Measurements from ENCODE around the gene ESPL1. TPM values are rescaled to one million over a fixed set of nuclear protein-coding genes. Genes with fewer than 3 reads are reported as not detected.

Gene ESPL1
- total RNA-seq, 1 donor from 2014 or later: 20.8 TPM

DNA sequence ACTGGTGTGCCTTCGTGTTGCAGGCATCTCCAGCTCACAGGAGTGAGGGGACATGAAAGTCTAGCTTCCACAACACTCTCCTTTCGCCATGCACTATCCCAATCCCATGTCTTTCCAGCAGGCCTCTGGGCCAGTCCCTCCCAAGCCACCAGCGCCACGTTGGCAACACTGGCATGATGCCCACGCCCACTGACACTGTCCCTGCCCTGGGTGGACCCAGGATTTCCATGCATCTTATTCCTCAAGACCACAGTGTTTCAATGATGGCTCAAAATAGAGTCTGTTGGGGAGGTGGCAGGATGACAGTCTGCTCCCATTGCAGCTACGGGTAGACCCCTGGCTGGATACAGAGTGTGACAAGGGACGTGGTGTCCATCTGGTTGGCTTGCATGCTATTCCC, 65.7 kb downstream of the ESPL1 start:
- peaks cover 37% of the 10 kb centered on the region for H3K27me3 Mint-ChIP-seq (ENCODE audit: low read depth)
- H3K4me1 Mint-ChIP-seq: peaks cover 11% of the 10 kb centered on the region

DNA sequence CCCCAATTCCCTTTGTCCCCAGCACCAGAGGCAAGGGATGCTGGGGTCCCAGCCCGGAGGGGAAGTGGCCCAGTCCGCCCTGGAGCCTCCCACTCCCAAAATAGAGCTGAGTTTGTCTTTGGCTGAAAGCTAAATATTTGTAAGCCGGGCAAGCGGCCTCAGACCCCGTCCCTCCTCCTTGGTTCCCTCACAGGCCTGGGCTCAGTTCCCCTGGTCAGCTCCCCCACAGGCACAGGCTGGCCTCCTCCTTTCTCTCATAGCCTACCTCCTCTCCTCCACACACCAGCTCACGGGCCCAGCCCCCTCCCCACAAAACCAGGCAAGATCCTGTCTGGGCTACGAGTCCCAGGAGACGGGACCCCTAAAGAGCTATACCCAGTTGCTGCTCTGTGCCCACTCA, 66.7 kb downstream of the ESPL1 start:
- DNase-seq (ENCODE audit: low spot score in 2 of 2, unreplicated experiment in 2 of 2): no peak

More for the DNA sequence above, 65.7 kb downstream of the ESPL1 start:
- Mint-ChIP-seq H3K4me3 (no peak overlapping the region), H3K36me3 (no peaks in the 10 kb centered on the region), H3K27ac (no peak overlapping the region), H3K9me3 (no peaks in the 10 kb centered on the region)
- TF ChIP-seq, protein P1, sequence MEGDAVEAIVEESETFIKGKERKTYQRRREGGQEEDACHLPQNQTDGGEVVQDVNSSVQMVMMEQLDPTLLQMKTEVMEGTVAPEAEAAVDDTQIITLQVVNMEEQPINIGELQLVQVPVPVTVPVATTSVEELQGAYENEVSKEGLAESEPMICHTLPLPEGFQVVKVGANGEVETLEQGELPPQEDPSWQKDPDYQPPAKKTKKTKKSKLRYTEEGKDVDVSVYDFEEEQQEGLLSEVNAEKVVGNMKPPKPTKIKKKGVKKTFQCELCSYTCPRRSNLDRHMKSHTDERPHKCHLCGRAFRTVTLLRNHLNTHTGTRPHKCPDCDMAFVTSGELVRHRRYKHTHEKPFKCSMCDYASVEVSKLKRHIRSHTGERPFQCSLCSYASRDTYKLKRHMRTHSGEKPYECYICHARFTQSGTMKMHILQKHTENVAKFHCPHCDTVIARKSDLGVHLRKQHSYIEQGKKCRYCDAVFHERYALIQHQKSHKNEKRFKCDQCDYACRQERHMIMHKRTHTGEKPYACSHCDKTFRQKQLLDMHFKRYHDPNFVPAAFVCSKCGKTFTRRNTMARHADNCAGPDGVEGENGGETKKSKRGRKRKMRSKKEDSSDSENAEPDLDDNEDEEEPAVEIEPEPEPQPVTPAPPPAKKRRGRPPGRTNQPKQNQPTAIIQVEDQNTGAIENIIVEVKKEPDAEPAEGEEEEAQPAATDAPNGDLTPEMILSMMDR (IDR thresholded peaks at IDR 0.05; ENCODE audit: unreplicated experiment): no peak
- DNase-seq (ENCODE audit: low spot score in 2 of 2, unreplicated experiment in 2 of 2): no peak

DNA sequence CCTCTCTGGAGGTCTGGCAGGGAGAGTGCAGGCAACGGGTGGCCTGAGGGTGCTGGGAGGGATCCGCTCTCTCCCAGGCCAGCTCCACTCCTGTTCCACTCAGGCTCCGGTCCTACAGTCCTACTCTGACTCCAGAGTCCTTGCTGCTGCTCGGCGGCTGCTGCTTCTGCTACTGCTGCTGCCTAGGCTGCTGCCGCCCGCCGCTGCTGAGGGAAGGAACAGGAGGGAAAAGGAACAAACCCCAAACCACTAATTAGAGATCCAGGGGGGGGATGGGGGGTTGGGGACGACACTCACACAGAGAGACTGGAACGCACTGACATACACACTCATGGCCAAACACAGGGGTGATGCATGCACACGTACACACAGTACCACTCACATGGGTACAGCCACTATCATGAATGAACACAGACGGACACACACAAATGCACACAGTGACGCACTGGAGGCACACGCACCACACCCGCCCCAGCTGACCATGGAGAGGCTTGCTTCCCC, 68.1 kb downstream of the ESPL1 start, which contains the start of gene SP7:
Gene SP7 (minus strand): TSS at position 174 of the 501 bp plus-strand sequence. CDS start 708 bp downstream, outside the sequence.
- DNase-seq (ENCODE audit: low spot score in 2 of 2, unreplicated experiment in 2 of 2): no peak
- peaks cover 11% of the 10 kb centered on the region for H3K4me1 Mint-ChIP-seq
- H3K27ac Mint-ChIP-seq: no peak within 1 kb of the TSS
- H3K27me3 Mint-ChIP-seq (ENCODE audit: low read depth): peaks cover 42% of the 10 kb centered on the region
- TF ChIP-seq, protein P1 (IDR thresholded peaks at IDR 0.05; ENCODE audit: unreplicated experiment): no peak
- no peaks in the 10 kb centered on the region for H3K9me3 Mint-ChIP-seq
- H3K4me3 Mint-ChIP-seq: no peak within 1 kb of the TSS
- H3K36me3 Mint-ChIP-seq: no peaks in the 10 kb centered on the region

More for the DNA sequence above, 66.7 kb downstream of the ESPL1 start:
- TF ChIP-seq, protein P1 (IDR thresholded peaks at IDR 0.05; ENCODE audit: unreplicated experiment): no peak
- H3K4me3 Mint-ChIP-seq: no peak overlapping the region
- no peak overlapping the region for H3K27ac Mint-ChIP-seq
- peaks cover 35% of the 10 kb centered on the region for H3K27me3 Mint-ChIP-seq (ENCODE audit: low read depth)
- H3K9me3 Mint-ChIP-seq: no peaks in the 10 kb centered on the region
- peaks cover 11% of the 10 kb centered on the region for H3K4me1 Mint-ChIP-seq
- no peaks in the 10 kb centered on the region for H3K36me3 Mint-ChIP-seq

DNA sequence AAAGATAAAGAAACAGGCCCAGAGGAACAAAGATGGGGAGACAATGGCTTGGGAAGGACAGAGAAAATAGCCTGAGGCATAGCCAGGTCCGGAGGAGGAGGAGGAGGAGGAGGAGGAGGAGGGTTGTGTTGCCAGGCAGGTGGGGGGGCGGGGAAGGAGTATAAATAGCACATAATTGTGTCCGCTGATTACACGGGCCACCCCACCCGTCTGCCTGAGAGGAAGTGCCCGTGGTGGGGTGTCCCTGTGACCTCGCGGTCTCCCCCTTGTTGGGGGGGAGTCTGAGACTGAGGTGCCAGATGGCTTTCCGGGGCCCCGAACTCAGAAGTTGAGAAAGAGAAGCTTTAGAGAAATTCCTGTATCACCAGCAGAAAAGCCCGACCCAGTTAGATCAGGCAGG, 69.9 kb downstream of the ESPL1 start:
- Mint-ChIP-seq H3K9me3 (no peaks in the 10 kb centered on the region), H3K36me3 (no peaks in the 10 kb centered on the region), H3K4me1 (peaks cover 11% of the 10 kb centered on the region), H3K27ac (no peak overlapping the region), H3K4me3 (no peak overlapping the region), H3K27me3 (ENCODE audit: low read depth) (peaks cover 38% of the 10 kb centered on the region)
- DNase-seq (ENCODE audit: low spot score in 2 of 2, unreplicated experiment in 2 of 2): no peak
- TF ChIP-seq, protein P1 (IDR thresholded peaks at IDR 0.05; ENCODE audit: unreplicated experiment): no peak

DNA sequence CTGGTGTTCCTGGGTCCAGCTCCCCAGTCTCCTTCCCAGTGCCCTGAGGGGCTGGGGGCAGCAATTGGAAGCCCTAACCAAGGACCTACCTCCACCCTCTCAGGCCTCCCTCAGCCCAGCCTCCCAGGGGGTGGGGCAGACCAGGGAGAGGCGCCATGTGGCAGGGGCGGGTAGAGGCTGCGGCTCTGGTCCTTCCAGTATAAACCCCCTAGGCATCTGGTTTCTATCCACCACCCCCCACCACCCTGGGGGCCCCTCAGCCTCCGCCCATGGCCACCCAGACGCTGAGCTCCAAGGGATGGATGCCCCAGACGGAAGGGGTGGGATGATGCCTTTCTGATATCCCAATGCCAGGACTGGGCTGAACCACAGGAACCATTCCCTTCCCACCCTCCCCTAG, 70.8 kb downstream of the ESPL1 start:
- Mint-ChIP-seq H3K4me3 (no peak overlapping the region), H3K27ac (no peak overlapping the region), H3K36me3 (no peaks in the 10 kb centered on the region), H3K27me3 (ENCODE audit: low read depth) (peaks cover 32% of the 10 kb centered on the region), H3K4me1 (peaks cover 11% of the 10 kb centered on the region), H3K9me3 (no peaks in the 10 kb centered on the region)
- TF ChIP-seq, protein P1 (IDR thresholded peaks at IDR 0.05; ENCODE audit: unreplicated experiment): no peak
- DNase-seq (ENCODE audit: low spot score in 2 of 2, unreplicated experiment in 2 of 2): no peak

DNA sequence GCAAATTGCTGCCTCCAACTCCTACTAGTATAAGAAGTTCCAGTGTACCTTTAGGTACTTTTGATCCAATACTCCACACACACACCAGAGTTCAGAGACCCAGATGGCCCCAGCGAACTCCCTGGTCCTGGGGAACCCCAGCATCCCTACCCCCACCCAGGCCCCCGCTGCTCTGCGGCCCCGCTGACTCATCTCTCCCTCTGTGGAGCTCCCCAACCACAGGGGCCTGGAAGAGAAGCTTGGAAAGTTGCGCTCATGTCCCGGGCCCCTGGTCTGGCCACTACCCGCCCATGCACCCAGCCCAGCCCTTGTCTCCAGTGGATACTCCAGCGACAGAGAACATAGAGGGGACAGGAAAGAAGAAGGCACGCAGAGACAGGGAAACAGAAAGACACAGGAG, 72.3 kb downstream of the ESPL1 start:
- Mint-ChIP-seq H3K9me3 (no peaks in the 10 kb centered on the region), H3K27ac (no peak overlapping the region), H3K36me3 (no peaks in the 10 kb centered on the region), H3K4me1 (peaks cover 20% of the 10 kb centered on the region), H3K4me3 (no peak overlapping the region), H3K27me3 (ENCODE audit: low read depth) (peaks cover 30% of the 10 kb centered on the region)
- TF ChIP-seq, protein P1 (IDR thresholded peaks at IDR 0.05; ENCODE audit: unreplicated experiment): no peak
- DNase-seq (ENCODE audit: low spot score in 2 of 2, unreplicated experiment in 2 of 2): no peak

All from mesothelial cell of epicardium (in vitro differentiated cells).